Measurements from ENCODE around the gene IL2RA.

The IL2RA gene

DNA sequence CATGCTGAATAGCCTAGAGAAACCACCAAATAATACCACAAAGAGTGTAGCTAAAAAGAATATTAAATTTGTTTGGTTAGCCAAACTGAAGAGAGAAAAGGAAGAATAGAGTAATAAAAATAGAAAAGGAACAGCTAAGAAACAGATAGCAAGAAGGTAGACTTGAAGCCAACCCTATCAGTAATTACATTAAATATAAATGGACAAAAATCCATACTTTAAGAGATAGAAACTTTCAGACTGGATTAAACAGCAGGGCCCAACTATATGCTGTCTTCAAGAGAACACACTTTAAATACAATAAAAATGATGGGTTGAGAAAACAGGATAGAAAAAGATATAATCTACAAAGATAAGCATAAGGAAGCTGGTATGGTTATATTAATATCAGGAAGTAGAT lies 31.2 kb downstream of the IL2RA start:
- Histone ChIP-seq H3K4me3 (IDR thresholded peaks at IDR 0.05; ENCODE audit: insufficient read depth, low read depth, low read length) (no peak overlapping the region), H3K27me3 (ENCODE audit: insufficient read depth, low read depth) (no peaks in the 10 kb centered on the region), H3K9ac (no peak overlapping the region), H3K27ac (no peak overlapping the region), H4K20me1 (ENCODE audit: insufficient read depth) (no peaks in the 10 kb centered on the region), H3K4me2 (no peak overlapping the region), H2AFZ (ENCODE audit: low read depth) (no peak overlapping the region), H3K4me1 (ENCODE audit: low read depth, poor library complexity, severe bottlenecking) (no peaks in the 10 kb centered on the region), H3K79me2 (ENCODE audit: insufficient read depth, low read depth) (no peaks in the 10 kb centered on the region), H3K36me3 (ENCODE audit: insufficient read depth) (no peaks in the 10 kb centered on the region)
- TF ChIP-seq, protein P1, sequence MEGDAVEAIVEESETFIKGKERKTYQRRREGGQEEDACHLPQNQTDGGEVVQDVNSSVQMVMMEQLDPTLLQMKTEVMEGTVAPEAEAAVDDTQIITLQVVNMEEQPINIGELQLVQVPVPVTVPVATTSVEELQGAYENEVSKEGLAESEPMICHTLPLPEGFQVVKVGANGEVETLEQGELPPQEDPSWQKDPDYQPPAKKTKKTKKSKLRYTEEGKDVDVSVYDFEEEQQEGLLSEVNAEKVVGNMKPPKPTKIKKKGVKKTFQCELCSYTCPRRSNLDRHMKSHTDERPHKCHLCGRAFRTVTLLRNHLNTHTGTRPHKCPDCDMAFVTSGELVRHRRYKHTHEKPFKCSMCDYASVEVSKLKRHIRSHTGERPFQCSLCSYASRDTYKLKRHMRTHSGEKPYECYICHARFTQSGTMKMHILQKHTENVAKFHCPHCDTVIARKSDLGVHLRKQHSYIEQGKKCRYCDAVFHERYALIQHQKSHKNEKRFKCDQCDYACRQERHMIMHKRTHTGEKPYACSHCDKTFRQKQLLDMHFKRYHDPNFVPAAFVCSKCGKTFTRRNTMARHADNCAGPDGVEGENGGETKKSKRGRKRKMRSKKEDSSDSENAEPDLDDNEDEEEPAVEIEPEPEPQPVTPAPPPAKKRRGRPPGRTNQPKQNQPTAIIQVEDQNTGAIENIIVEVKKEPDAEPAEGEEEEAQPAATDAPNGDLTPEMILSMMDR (conservative IDR thresholded peaks at IDR 0.05; ENCODE audit: low read depth, low read length): no peak

DNA sequence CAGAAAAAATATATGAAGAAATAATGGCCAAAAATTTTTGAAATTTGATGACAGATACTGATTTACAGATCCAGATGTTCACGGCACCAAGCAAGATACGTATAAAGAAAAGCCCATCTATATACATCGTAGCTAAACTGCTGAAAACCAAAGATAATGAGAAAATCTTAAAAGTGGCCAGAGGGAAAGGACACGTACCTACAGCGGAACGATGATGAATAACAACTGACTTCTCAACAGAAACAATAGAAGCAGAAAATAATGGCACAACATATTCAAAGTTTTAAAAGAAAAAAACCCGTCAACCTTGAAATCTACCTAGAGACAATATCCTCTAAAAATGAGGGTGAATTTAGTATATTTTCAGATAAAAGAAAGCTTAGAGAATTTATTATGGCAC lies 31.9 kb downstream of the IL2RA start:
- H3K4me2 ChIP-seq: no peak overlapping the region
- no peak overlapping the region for H3K27ac ChIP-seq
- H3K4me1 ChIP-seq (ENCODE audit: low read depth, poor library complexity, severe bottlenecking): no peaks in the 10 kb centered on the region
- no peaks in the 10 kb centered on the region for H3K27me3 ChIP-seq (ENCODE audit: insufficient read depth, low read depth)
- H3K9ac ChIP-seq: no peak overlapping the region
- TF ChIP-seq, protein P1 (conservative IDR thresholded peaks at IDR 0.05; ENCODE audit: low read depth, low read length): no peak
- H2AFZ ChIP-seq (ENCODE audit: low read depth): no peak overlapping the region
- H3K4me3 ChIP-seq (IDR thresholded peaks at IDR 0.05; ENCODE audit: insufficient read depth, low read depth, low read length): no peak overlapping the region
- no peaks in the 10 kb centered on the region for H3K36me3 ChIP-seq (ENCODE audit: insufficient read depth)
- no peaks in the 10 kb centered on the region for H3K79me2 ChIP-seq (ENCODE audit: insufficient read depth, low read depth)
- H4K20me1 ChIP-seq (ENCODE audit: insufficient read depth): no peaks in the 10 kb centered on the region

DNA sequence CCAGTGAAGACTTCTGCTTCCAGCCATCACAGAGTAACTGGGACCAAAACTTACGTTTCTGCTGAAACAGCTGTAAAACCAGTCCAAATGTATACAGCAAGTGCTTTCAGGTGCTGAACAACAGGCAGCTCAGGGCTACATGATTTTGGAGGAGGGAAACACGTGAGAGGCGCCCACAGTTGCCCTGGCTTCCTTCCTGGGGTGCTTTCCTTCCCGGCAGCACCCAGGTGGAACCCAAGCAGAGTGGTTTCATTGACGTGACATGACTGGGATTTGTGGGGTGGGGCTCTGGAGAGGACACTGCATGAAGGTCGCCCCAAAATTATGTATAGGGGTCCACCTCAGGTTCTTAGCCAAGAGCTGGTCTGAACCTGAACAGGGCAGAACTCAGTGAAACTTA lies 34.2 kb downstream of the IL2RA start:
- no peaks in the 10 kb centered on the region for H3K4me1 ChIP-seq (ENCODE audit: low read depth, poor library complexity, severe bottlenecking)
- H3K9ac ChIP-seq: no peak overlapping the region
- no peaks in the 10 kb centered on the region for H3K36me3 ChIP-seq (ENCODE audit: insufficient read depth)
- H3K4me2 ChIP-seq: no peak overlapping the region
- H2AFZ ChIP-seq (ENCODE audit: low read depth): no peak overlapping the region
- H3K4me3 ChIP-seq (IDR thresholded peaks at IDR 0.05; ENCODE audit: insufficient read depth, low read depth, low read length): no peak overlapping the region
- H4K20me1 ChIP-seq (ENCODE audit: insufficient read depth): no peaks in the 10 kb centered on the region
- TF ChIP-seq, protein P1 (conservative IDR thresholded peaks at IDR 0.05; ENCODE audit: low read depth, low read length): no peak
- no peaks in the 10 kb centered on the region for H3K27me3 ChIP-seq (ENCODE audit: insufficient read depth, low read depth)
- no peaks in the 10 kb centered on the region for H3K79me2 ChIP-seq (ENCODE audit: insufficient read depth, low read depth)
- no peak overlapping the region for H3K27ac ChIP-seq

DNA sequence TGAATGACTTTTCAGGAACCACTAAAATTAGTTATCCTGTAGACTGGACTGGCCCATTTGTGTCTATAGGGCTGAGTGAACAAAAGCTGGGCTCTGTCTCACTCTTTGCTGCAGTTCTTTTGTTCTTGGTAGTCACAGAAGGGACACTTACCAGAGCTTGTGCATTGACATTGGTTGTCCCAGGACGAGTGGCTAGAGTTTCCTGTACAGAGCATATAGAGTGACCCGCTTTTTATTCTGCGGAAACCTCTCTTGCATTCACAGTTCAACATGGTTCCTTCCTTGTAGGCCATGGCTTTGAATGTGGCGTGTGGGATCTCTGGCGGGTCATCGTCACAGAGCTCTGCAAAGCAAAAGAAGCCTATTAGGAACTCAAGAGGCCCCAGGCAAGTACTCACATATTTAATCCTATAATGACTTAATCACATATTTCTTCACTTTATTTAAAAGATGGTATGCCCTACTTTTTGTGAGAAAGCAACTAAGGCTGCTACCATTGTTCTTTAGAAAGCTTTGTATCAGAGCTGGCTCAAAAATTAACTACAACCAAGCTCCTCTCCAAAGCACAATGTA lies 36.4 kb downstream of the IL2RA start:
- H3K4me3 ChIP-seq (IDR thresholded peaks at IDR 0.05; ENCODE audit: insufficient read depth, low read depth, low read length): no peak overlapping the region
- H3K9ac ChIP-seq: no peak overlapping the region
- no peak overlapping the region for H3K4me2 ChIP-seq
- no peak overlapping the region for H3K27ac ChIP-seq
- H4K20me1 ChIP-seq (ENCODE audit: insufficient read depth): no peaks in the 10 kb centered on the region
- no peaks in the 10 kb centered on the region for H3K79me2 ChIP-seq (ENCODE audit: insufficient read depth, low read depth)
- H3K36me3 ChIP-seq (ENCODE audit: insufficient read depth): no peaks in the 10 kb centered on the region
- H3K4me1 ChIP-seq (ENCODE audit: low read depth, poor library complexity, severe bottlenecking): no peaks in the 10 kb centered on the region
- H2AFZ ChIP-seq (ENCODE audit: low read depth): no peak overlapping the region
- no peaks in the 10 kb centered on the region for H3K27me3 ChIP-seq (ENCODE audit: insufficient read depth, low read depth)
- TF ChIP-seq, protein P1 (conservative IDR thresholded peaks at IDR 0.05; ENCODE audit: low read depth, low read length): no peak

All from KMS-11 (cell line).